Upper lobe of right lung (tissue), 1 donor: ENCODE results near the gene MX1. TPM values are rescaled to one million over a fixed set of nuclear protein-coding genes. Genes with fewer than 3 reads are reported as not detected.

Experiments
- ATAC-seq: fragments of 200-7000 bp; cut with Tn5 transposase; one replicate; pipeline ENCODE4 v1.9.1; 2020; ENCODE audit warnings: mild to moderate bottlenecking, moderate library complexity
- DNase-seq: peaks from one replicate; pipeline ENCODE4 v3.0.0-alpha.2; 2020
- H3K27ac ChIP-seq: fragments of 200-600 bp; one replicate; pipeline ENCODE4 v1.8.0; 2022
- H3K27me3 ChIP-seq: fragments of 200-600 bp; one replicate; pipeline ENCODE4 v1.8.0; 2022; ENCODE audit warnings: mild to moderate bottlenecking
- H3K36me3 ChIP-seq: fragments of 200-600 bp; one replicate; pipeline ENCODE4 v1.8.0; 2022
- H3K4me1 ChIP-seq: fragments of 200-600 bp; one replicate; pipeline ENCODE4 v1.8.0; 2022
- H3K4me3 ChIP-seq: fragments of 200-600 bp; one replicate; pipeline ENCODE4 v1.8.0; 2022; ENCODE audit warnings: mild to moderate bottlenecking
- H3K9me3 ChIP-seq: fragments of 200-600 bp; one replicate; pipeline ENCODE4 v1.8.0; 2022
- CTCF ChIP-seq: fragments of 200-600 bp; IDR thresholded peaks from one replicate; pipeline ENCODE4 v1.8.0; 2022; ENCODE audit warnings: antibody characterized with exemption
- intact Hi-C: fragments of 100-400 bp; cut with DNase I; formaldehyde crosslinking; loops from one replicate; pipeline ENCODE4 v1.11.0; 2022
- total RNA-seq: library from RNA; stranded (reverse); fragmentation: NEBNext Ultra II Directional; extraction: Animal tissue kit (Norgen Biotek cat#: 25700); gene quantifications from one replicate; pipeline ENCODE4 v1.2.1, GENCODE V29; 2021
- donor health status: DM: no; HTN: yes; CAD: no; lungs with severe emphysema.

The MX1 gene
- total RNA-seq, 1 donor from 2014 or later, result 142 TPM

GRCh38 chr21:41402796-41403195 is 23.2 kb upstream of the MX1 start:
- TF ChIP-seq CTCF, result no peak
- no peak overlapping the region for H3K27ac ChIP-seq
- intact Hi-C loops, result no loop called here
- ATAC-seq, result no peak
- H3K36me3 ChIP-seq, result peaks cover 4% of the 10 kb centered on the region
- no peak overlapping the region for H3K4me3 ChIP-seq
- H3K27me3 ChIP-seq, result no peaks in the 10 kb centered on the region
- no peaks in the 10 kb centered on the region for H3K9me3 ChIP-seq
- no peak for DNase-seq
- H3K4me1 ChIP-seq, result no peaks in the 10 kb centered on the region

GRCh38 chr21:41403331-41403730 is 22.7 kb upstream of the MX1 start:
- Histone ChIP-seq H3K9me3 (no peaks in the 10 kb centered on the region), H3K4me1 (no peaks in the 10 kb centered on the region), H3K27ac (no peak overlapping the region), H3K27me3 (no peaks in the 10 kb centered on the region), H3K4me3 (no peak overlapping the region), H3K36me3 (peaks cover 4% of the 10 kb centered on the region)
- DNase-seq, result no peak
- TF ChIP-seq CTCF, result no peak
- intact Hi-C loops, result no loop called here
- ATAC-seq, result no peak

- ATAC-seq (no peak), DNase-seq (no peak)
- TF ChIP-seq CTCF, result no peak
- intact Hi-C loops, result no loop called here
- H3K27ac ChIP-seq, result no peak overlapping the region
- no peaks in the 10 kb centered on the region for H3K4me1 ChIP-seq
- H3K4me3 ChIP-seq, result no peak overlapping the region
- no peaks in the 10 kb centered on the region for H3K27me3 ChIP-seq
- no peaks in the 10 kb centered on the region for H3K9me3 ChIP-seq
- peaks cover 4% of the 10 kb centered on the region for H3K36me3 ChIP-seq
Measured at GRCh38 chr21:41403966-41404365, 22.1 kb upstream of the MX1 start.

GRCh38 chr21:41405321-41405720 is 20.7 kb upstream of the MX1 start:
- Histone ChIP-seq H3K4me3 (no peak overlapping the region), H3K27me3 (no peaks in the 10 kb centered on the region), H3K4me1 (no peaks in the 10 kb centered on the region), H3K9me3 (no peaks in the 10 kb centered on the region), H3K27ac (no peak overlapping the region), H3K36me3 (peaks cover 4% of the 10 kb centered on the region)
- ATAC-seq, result no peak
- intact Hi-C loops, result no loop called here
- no peak for TF ChIP-seq CTCF
- no peak for DNase-seq

- Histone ChIP-seq H3K4me1 (peaks cover under 1% of the 10 kb centered on the region), H3K27ac (no peak overlapping the region), H3K9me3 (no peaks in the 10 kb centered on the region), H3K36me3 (peaks cover 4% of the 10 kb centered on the region), H3K27me3 (no peaks in the 10 kb centered on the region), H3K4me3 (no peak overlapping the region)
- intact Hi-C loops, result no loop called here
- DNase-seq (no peak), ATAC-seq (peak; percentile 81)
- no peak for TF ChIP-seq CTCF
Measured at GRCh38 chr21:41406340-41406739, 19.7 kb upstream of the MX1 start.
